IMR-90 (cell line): ENCODE measurements around the gene TBC1D9B. TPM values are rescaled to one million over a fixed set of nuclear protein-coding genes. Genes with fewer than 3 reads are reported as not detected.

ENCODE experiments used
- ATAC-seq: fragments of 200-7000 bp; cut with Tn5 transposase; 2 replicates; pipeline ENCODE4 v1.9.1; 2020; ENCODE audit warnings: low read depth, mild to moderate bottlenecking, moderate library complexity
- BruUV-seq: library from RNA; stranded (reverse); fragments of 400-500 nt; replicated peaks from 2 replicates; lab custom pipeline; 2021; lab: Mats Ljungman, UMichigan
- CTCF ChIA-PET: fragments of 300-600 bp; formaldehyde crosslinking; extraction: SDS; loops from one replicate; lab custom pipeline; 2021; ENCODE audit warnings: antibody characterized with exemption; lab: Yijun Ruan, JAX
- POLR2A ChIA-PET: fragments of 300-600 bp; sonication (Branson Sonifier 250); formaldehyde crosslinking; loops from one replicate; lab custom pipeline; 2022; ENCODE audit warnings: antibody characterized with exemption; ENCODE audit not compliant: unreplicated experiment; lab: Charles Lee
- DNase-seq: peaks from one replicate; pipeline ENCODE4 v3.0.0; 2013
- H2AFZ ChIP-seq: replicated peaks from 2 replicates; pipeline ENCODE3; 2013; ENCODE audit warnings: low read length, mild to moderate bottlenecking; ENCODE audit not compliant: poor library complexity
- H2AK5ac ChIP-seq: 2 replicates; pipeline ENCODE4 v1.6.1; 2013; ENCODE audit warnings: low read depth, low read length, inconsistent platforms
- H2AK9ac ChIP-seq: replicated peaks from 2 replicates; pipeline ENCODE3; 2013; ENCODE audit warnings: mild to moderate bottlenecking, low read depth, low read length, moderate library complexity; ENCODE audit not compliant: poor library complexity
- H2BK120ac ChIP-seq: 2 replicates; pipeline ENCODE4 v1.6.1; 2013; ENCODE audit warnings: low read depth, low read length, inconsistent platforms
- H2BK15ac ChIP-seq: 3 replicates; pipeline ENCODE4 v1.6.1; 2013; ENCODE audit warnings: low read depth, low read length, inconsistent platforms
- H2BK20ac ChIP-seq: 2 replicates; pipeline ENCODE4 v1.6.1; 2013; ENCODE audit warnings: low read depth, mild to moderate bottlenecking, inconsistent platforms, low read length, moderate library complexity
- H2BK5ac ChIP-seq: 2 replicates; pipeline ENCODE4 v1.6.1; 2013; ENCODE audit warnings: mild to moderate bottlenecking, low read depth, low read length, inconsistent platforms; ENCODE audit not compliant: poor library complexity, severe bottlenecking
- H3K14ac ChIP-seq: replicated peaks from 2 replicates; pipeline ENCODE4 v1.6.1; 2013; ENCODE audit warnings: low read depth, low read length, inconsistent platforms
- H3K18ac ChIP-seq: 2 replicates; pipeline ENCODE4 v1.6.1; 2013; ENCODE audit warnings: low read depth, low read length, control low read depth
- H3K23ac ChIP-seq: 2 replicates; pipeline ENCODE4 v1.6.1; 2013; ENCODE audit warnings: low read depth, low read length, inconsistent platforms
- H3K27ac ChIP-seq: 2 replicates; pipeline ENCODE4 v1.5.1; 2013; ENCODE audit warnings: mild to moderate bottlenecking, control low read depth, low read length; ENCODE audit not compliant: insufficient read depth
- H3K27me3 ChIP-seq: 2 replicates; pipeline ENCODE4 v1.6.1; 2013; ENCODE audit warnings: low read length; ENCODE audit not compliant: control insufficient read depth, insufficient read depth
- H3K36me3 ChIP-seq: 2 replicates; pipeline ENCODE4 v1.6.1; 2013; ENCODE audit warnings: low read length, mixed read lengths; ENCODE audit not compliant: control insufficient read depth, insufficient read depth
- H3K4ac ChIP-seq: 2 replicates; pipeline ENCODE4 v1.6.1; 2013; ENCODE audit warnings: low read depth, low read length, inconsistent platforms
- H3K4me1 ChIP-seq: 2 replicates; pipeline ENCODE4 v1.6.1; 2013; ENCODE audit warnings: low read length, mixed read lengths; ENCODE audit not compliant: control insufficient read depth, insufficient read depth
- H3K4me2 ChIP-seq: 2 replicates; pipeline ENCODE4 v1.6.1; 2013; ENCODE audit warnings: low read depth, mild to moderate bottlenecking, control low read depth, low read length, moderate library complexity
- H3K4me3 ChIP-seq: 2 replicates; pipeline ENCODE4 v1.5.1; 2013; ENCODE audit warnings: low read depth, mild to moderate bottlenecking, control low read depth, low read length, moderate library complexity; ENCODE audit not compliant: insufficient read depth
- H3K56ac ChIP-seq: 2 replicates; pipeline ENCODE4 v1.6.1; 2013; ENCODE audit warnings: low read length, inconsistent platforms; ENCODE audit not compliant: insufficient read depth; ENCODE audit errors: extremely low read depth
- H3K79me1 ChIP-seq, 2 experiments: 2 replicates each; pipeline ENCODE4 v1.6.1; 2013; ENCODE audit warnings: low read length in 2 of 2, inconsistent platforms in 1 of 2, low read depth in 1 of 2
- H3K9ac ChIP-seq: 2 replicates; pipeline ENCODE4 v1.6.1; 2013; ENCODE audit warnings: low read depth, low read length, control low read depth
- H3K9me1 ChIP-seq: 2 replicates; pipeline ENCODE4 v1.6.1; 2013; ENCODE audit warnings: low read length, inconsistent platforms; ENCODE audit not compliant: insufficient read depth
- H3K9me3 ChIP-seq: 2 replicates; pipeline ENCODE4 v1.6.1; 2013; ENCODE audit warnings: low read length; ENCODE audit not compliant: control insufficient read depth, insufficient read depth
- H4K20me1 ChIP-seq: 2 replicates; pipeline ENCODE4 v1.6.1; 2013; ENCODE audit warnings: low read length, inconsistent platforms; ENCODE audit not compliant: insufficient read depth
- H4K5ac ChIP-seq: 2 replicates; pipeline ENCODE4 v1.6.1; 2013; ENCODE audit warnings: mild to moderate bottlenecking, low read depth, low read length, control low read depth
- H4K8ac ChIP-seq, 2 experiments: 2 replicates each; pipeline ENCODE4 v1.6.1; 2013; ENCODE audit warnings: low read depth in 2 of 2, low read length in 2 of 2, control low read depth in 1 of 2, inconsistent platforms in 1 of 2
- H4K91ac ChIP-seq: 2 replicates; pipeline ENCODE4 v1.6.1; 2013; ENCODE audit warnings: low read depth, low read length, inconsistent platforms; ENCODE audit not compliant: insufficient read depth
- CTCF ChIP-seq: conservative IDR thresholded peaks from 2 replicates; pipeline ENCODE4 v1.5.1; 2012; ENCODE audit warnings: mild to moderate bottlenecking, low read depth, low read length, improper control_type of control experiment
- FOS ChIP-seq: fragments of 150-350 bp; IDR thresholded peaks from 2 replicates; pipeline ENCODE4 v1.6.1; 2016; ENCODE audit warnings: low read depth, low read length
- POLR2A ChIP-seq: IDR thresholded peaks from 2 replicates; pipeline ENCODE4 v1.6.1; 2012; ENCODE audit warnings: mild to moderate bottlenecking, low read depth, low read length
- RAD21 ChIP-seq: IDR thresholded peaks from 2 replicates; pipeline ENCODE4 v1.6.1; 2012; ENCODE audit warnings: low read length, improper control_type of control experiment
- RCOR1 ChIP-seq: IDR thresholded peaks from 2 replicates; pipeline ENCODE4 v1.6.1; 2012; ENCODE audit warnings: mild to moderate bottlenecking, low read length, improper control_type of control experiment; ENCODE audit not compliant: insufficient replicate concordance
- RFX5 ChIP-seq: IDR thresholded peaks from 2 replicates; pipeline ENCODE4 v1.8.0; 2012; ENCODE audit warnings: low read depth, mild to moderate bottlenecking, low read length, moderate library complexity
- WGBS, 2 experiments: methylation state at CpG; one replicate each; pipeline versions ENCODE4 v1.1.5 to v1.1.7; 2013; ENCODE audit warnings: missing lambda C conversion rate in 2 of 2; ENCODE audit not compliant: insufficient read length in 1 of 2; ENCODE audit errors: extremely low coverage in 2 of 2; 5-methylcytosine and 5-hydroxymethylcytosine counted together
- dilution Hi-C: fragments of 300-500 bp; cut with HindIII; formaldehyde crosslinking; loops from one replicate; pipeline ENCODE4 v1.14.3; 2018; ENCODE audit warnings: low sequenced_read_pairs; ENCODE audit not compliant: unreplicated experiment
- in situ Hi-C: fragments of 300-500 bp; cut with MboI; formaldehyde crosslinking; loops from 3 replicates; pipeline ENCODE4 v1.14.3; 2019; ENCODE audit warnings: low sequenced_read_pairs, inconsistent platforms, mixed read lengths
- intact Hi-C: fragments of 100-400 bp; cut with micrococcal nuclease; formaldehyde crosslinking; loops from 2 replicates; pipeline ENCODE4 v1.10.0; 2022
- polyA plus RNA-seq, 3 experiments: library from polyadenylated mRNA; depleted of rRNA; stranded (reverse); fragments of >200 nt; gene quantifications; 2 replicates each; pipeline ENCODE4 v1.2.3, GENCODE V29; 2012; ENCODE audit warnings: low replicate concordance in 1 of 3
- total RNA-seq: library from RNA; depleted of rRNA; stranded (reverse); fragments of >200 nt; gene quantifications from 2 replicates; pipeline ENCODE4 v1.2.3, GENCODE V29; 2012

The TBC1D9B gene
- total and polyA plus RNA-seq, 2 of the 4 experiments (the other 2 are of a cell fraction): 58.6 to 78.1 TPM

GRCh38 chr5:179832039-179832745 is 75.5 kb downstream of the TBC1D9B start:
- DNase-seq: no peak
- Histone ChIP-seq H3K36me3 (peaks cover 73% of the 10 kb centered on the region), H2BK20ac (no peak overlapping the region), H3K27ac (no peak overlapping the region), H3K56ac (no peak overlapping the region), H2BK5ac (no peak overlapping the region), H3K27me3 (no peaks in the 10 kb centered on the region), H4K91ac (no peak overlapping the region), H2AK9ac (no peak overlapping the region), H3K14ac (no peak overlapping the region), H2AK5ac (no peak overlapping the region), H3K9ac (no peak overlapping the region), H3K4me2 (no peak overlapping the region), H3K4me1 (no peaks in the 10 kb centered on the region), H3K4me3 (no peak overlapping the region), H3K18ac (no peak overlapping the region), H4K8ac (no peak overlapping the region), H3K9me3 (no peaks in the 10 kb centered on the region), H3K4ac (no peak overlapping the region), H2BK120ac (no peak overlapping the region), H3K79me1 (peaks cover 23 to 70% of the 10 kb centered on the region in 2 experiments), H3K9me1 (peaks cover 5% of the 10 kb centered on the region), H4K5ac (no peak overlapping the region), H3K23ac (no peak overlapping the region), H2BK15ac (no peak overlapping the region), H2AFZ (no peak overlapping the region), H4K20me1 (peaks cover 79% of the 10 kb centered on the region)
- in situ Hi-C loops (no loop called here), intact Hi-C loops (no loop called here), dilution Hi-C loops (no loop called here)
- TF ChIP-seq RAD21 (no peak), FOS (no peak), RFX5 (no peak), CTCF (no peak), RCOR1 (no peak), POLR2A (no peak; the same call in none of the 2 replicates)
- ChIA-PET POLR2A (no interaction called here), CTCF (no interaction called here)
- no peak for ATAC-seq
- no TSS peak for BruUV-seq
- WGBS, 2 experiments: 97% methylated on average over 13 of the region's 20 CpGs; no CpG with 5 or more reads in 1 of the 2 experiments
